ENCODE results near the gene BBS2.

DNA sequence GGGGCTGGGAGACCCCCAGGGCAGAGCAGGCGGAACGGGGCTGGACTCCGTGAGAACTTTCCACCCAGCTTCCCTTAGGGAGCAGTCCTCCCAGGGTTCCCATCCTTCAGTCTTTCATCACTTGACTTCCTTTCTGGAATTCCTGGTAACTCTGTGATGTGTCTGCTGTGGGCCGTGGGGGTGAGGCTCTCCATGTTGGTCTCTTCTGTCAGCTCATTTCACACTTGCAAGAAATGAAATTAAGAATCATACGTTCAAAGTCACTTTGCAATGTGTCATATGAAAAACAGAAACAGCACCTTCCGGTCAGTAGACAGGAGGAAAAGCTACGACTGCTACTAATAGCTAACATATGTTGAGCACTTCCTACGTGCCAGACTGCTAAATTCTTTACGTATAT lies 5.4 kb upstream of the BBS2 start:
- TF ChIP-seq, protein P1, sequence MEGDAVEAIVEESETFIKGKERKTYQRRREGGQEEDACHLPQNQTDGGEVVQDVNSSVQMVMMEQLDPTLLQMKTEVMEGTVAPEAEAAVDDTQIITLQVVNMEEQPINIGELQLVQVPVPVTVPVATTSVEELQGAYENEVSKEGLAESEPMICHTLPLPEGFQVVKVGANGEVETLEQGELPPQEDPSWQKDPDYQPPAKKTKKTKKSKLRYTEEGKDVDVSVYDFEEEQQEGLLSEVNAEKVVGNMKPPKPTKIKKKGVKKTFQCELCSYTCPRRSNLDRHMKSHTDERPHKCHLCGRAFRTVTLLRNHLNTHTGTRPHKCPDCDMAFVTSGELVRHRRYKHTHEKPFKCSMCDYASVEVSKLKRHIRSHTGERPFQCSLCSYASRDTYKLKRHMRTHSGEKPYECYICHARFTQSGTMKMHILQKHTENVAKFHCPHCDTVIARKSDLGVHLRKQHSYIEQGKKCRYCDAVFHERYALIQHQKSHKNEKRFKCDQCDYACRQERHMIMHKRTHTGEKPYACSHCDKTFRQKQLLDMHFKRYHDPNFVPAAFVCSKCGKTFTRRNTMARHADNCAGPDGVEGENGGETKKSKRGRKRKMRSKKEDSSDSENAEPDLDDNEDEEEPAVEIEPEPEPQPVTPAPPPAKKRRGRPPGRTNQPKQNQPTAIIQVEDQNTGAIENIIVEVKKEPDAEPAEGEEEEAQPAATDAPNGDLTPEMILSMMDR (tag by site-specific recombination; IDR thresholded peaks at IDR 0.05), result no peak
- TF ChIP-seq, protein P2, sequence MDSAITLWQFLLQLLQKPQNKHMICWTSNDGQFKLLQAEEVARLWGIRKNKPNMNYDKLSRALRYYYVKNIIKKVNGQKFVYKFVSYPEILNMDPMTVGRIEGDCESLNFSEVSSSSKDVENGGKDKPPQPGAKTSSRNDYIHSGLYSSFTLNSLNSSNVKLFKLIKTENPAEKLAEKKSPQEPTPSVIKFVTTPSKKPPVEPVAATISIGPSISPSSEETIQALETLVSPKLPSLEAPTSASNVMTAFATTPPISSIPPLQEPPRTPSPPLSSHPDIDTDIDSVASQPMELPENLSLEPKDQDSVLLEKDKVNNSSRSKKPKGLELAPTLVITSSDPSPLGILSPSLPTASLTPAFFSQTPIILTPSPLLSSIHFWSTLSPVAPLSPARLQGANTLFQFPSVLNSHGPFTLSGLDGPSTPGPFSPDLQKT (IDR thresholded peaks at IDR 0.05; ENCODE audit: borderline replicate concordance, low read depth, low read length), result no peak
- TF ChIP-seq, protein P3, sequence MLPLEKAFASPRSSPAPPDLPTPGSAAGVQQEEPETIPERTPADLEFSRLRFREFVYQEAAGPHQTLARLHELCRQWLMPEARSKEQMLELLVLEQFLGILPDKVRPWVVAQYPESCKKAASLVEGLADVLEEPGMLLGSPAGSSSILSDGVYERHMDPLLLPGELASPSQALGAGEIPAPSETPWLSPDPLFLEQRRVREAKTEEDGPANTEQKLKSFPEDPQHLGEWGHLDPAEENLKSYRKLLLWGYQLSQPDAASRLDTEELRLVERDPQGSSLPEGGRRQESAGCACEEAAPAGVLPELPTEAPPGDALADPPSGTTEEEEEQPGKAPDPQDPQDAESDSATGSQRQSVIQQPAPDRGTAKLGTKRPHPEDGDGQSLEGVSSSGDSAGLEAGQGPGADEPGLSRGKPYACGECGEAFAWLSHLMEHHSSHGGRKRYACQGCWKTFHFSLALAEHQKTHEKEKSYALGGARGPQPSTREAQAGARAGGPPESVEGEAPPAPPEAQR (tag by site-specific recombination; IDR thresholded peaks at IDR 0.05), result no peak
- TF ChIP-seq ZNF114 (tag by site-specific recombination; IDR thresholded peaks at IDR 0.05), result no peak
- TF ChIP-seq, protein P4, sequence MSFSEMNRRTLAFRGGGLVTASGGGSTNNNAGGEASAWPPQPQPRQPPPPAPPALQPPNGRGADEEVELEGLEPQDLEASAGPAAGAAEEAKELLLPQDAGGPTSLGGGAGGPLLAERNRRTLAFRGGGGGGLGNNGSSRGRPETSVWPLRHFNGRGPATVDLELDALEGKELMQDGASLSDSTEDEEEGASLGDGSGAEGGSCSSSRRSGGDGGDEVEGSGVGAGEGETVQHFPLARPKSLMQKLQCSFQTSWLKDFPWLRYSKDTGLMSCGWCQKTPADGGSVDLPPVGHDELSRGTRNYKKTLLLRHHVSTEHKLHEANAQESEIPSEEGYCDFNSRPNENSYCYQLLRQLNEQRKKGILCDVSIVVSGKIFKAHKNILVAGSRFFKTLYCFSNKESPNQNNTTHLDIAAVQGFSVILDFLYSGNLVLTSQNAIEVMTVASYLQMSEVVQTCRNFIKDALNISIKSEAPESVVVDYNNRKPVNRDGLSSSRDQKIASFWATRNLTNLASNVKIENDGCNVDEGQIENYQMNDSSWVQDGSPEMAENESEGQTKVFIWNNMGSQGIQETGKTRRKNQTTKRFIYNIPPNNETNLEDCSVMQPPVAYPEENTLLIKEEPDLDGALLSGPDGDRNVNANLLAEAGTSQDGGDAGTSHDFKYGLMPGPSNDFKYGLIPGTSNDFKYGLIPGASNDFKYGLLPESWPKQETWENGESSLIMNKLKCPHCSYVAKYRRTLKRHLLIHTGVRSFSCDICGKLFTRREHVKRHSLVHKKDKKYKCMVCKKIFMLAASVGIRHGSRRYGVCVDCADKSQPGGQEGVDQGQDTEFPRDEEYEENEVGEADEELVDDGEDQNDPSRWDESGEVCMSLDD (tag by site-specific recombination; IDR thresholded peaks at IDR 0.05), result no peak
- no peak for TF ChIP-seq ZNF121 (tag by site-specific recombination; IDR thresholded peaks at IDR 0.05)
- TF ChIP-seq BCL11A (tag by site-specific recombination; IDR thresholded peaks at IDR 0.05; ENCODE audit: low read depth), result no peak
- no peak for TF ChIP-seq ZSCAN30 (tag by site-specific recombination; IDR thresholded peaks at IDR 0.05)
